T-helper 2 cell treated with Interferon-gamma antibody and Interleukin-4, amounts not matched to agents 5 μg/mL and 100 μg/mL, for 36 hours (primary cell): ENCODE data around the gene TMEM39B.
A peak's percentile ranks its signal among the peaks of the same experiment; 100 is the strongest.
"Not testable (repeated sequence)": the region's sequence is repeated elsewhere in the genome, so short reads cannot be mapped to it uniquely, and the experiment has no call there.

ENCODE experiments used
- DNase-seq: peaks from one replicate; pipeline ENCODE4 v3.0.0; 2021; ENCODE audit warnings: low spot score
- H3K27ac Mint-ChIP-seq: one replicate; pipeline ENCODE4 v1.8.0; 2021; ENCODE audit warnings: mild to moderate bottlenecking, mixed read lengths
- H3K27me3 Mint-ChIP-seq: one replicate; pipeline ENCODE4 v1.8.0; 2021; ENCODE audit warnings: low read depth, mixed read lengths
- H3K36me3 Mint-ChIP-seq: one replicate; pipeline ENCODE4 v1.8.0; 2021; ENCODE audit warnings: low read depth, mixed read lengths
- H3K4me1 Mint-ChIP-seq: one replicate; pipeline ENCODE4 v1.8.0; 2021; ENCODE audit warnings: low read depth, mixed read lengths
- H3K4me3 Mint-ChIP-seq: one replicate; pipeline ENCODE4 v1.8.0; 2022; ENCODE audit warnings: mild to moderate bottlenecking, moderate library complexity, mixed read lengths
- H3K9me3 Mint-ChIP-seq: one replicate; pipeline ENCODE4 v1.8.0; 2021; ENCODE audit warnings: mixed read lengths

TMEM39B gene

GRCh38 chr1:32086381-32086780 is 13.6 kb downstream of the TMEM39B start:
- H3K36me3 Mint-ChIP-seq, result peaks cover 28% of the 10 kb centered on the region
- not testable (repeated sequence) for H3K27ac Mint-ChIP-seq, DNase-seq, H3K4me3 Mint-ChIP-seq, H3K9me3 Mint-ChIP-seq, H3K27me3 Mint-ChIP-seq, H3K4me1 Mint-ChIP-seq

- Mint-ChIP-seq H3K36me3 (peaks cover 28% of the 10 kb centered on the region), H3K27me3 (no peaks in the 10 kb centered on the region), H3K4me3 (no peak overlapping the region), H3K9me3 (no peaks in the 10 kb centered on the region), H3K27ac (no peak overlapping the region), H3K4me1 (no peaks in the 10 kb centered on the region)
- DNase-seq, result no peak
Observed at GRCh38 chr1:32091176-32091575, 18.4 kb downstream of the TMEM39B start.

GRCh38 chr1:32091591-32091990 is 18.9 kb downstream of the TMEM39B start:
- no peak overlapping the region for H3K27ac Mint-ChIP-seq
- H3K4me1 Mint-ChIP-seq, result no peaks in the 10 kb centered on the region
- no peak for DNase-seq
- H3K36me3 Mint-ChIP-seq, result peaks cover 31% of the 10 kb centered on the region
- no peaks in the 10 kb centered on the region for H3K9me3 Mint-ChIP-seq
- H3K27me3 Mint-ChIP-seq, result no peaks in the 10 kb centered on the region
- no peak overlapping the region for H3K4me3 Mint-ChIP-seq

GRCh38 chr1:32094746-32095521 is 22.2 kb downstream of the TMEM39B start:
- H3K27ac Mint-ChIP-seq, result no peak overlapping the region
- no peaks in the 10 kb centered on the region for H3K9me3 Mint-ChIP-seq
- no peak overlapping the region for H3K4me3 Mint-ChIP-seq
- H3K4me1 Mint-ChIP-seq, result no peaks in the 10 kb centered on the region
- H3K27me3 Mint-ChIP-seq, result no peaks in the 10 kb centered on the region
- DNase-seq, result no peak
- H3K36me3 Mint-ChIP-seq, result peaks cover 47% of the 10 kb centered on the region

- H3K4me3 Mint-ChIP-seq, result no peak overlapping the region
- peaks cover 4% of the 10 kb centered on the region for H3K4me1 Mint-ChIP-seq
- DNase-seq, result no peak
- H3K27ac Mint-ChIP-seq, result peak overlapping the region; percentile 17
- H3K9me3 Mint-ChIP-seq, result no peaks in the 10 kb centered on the region
- no peaks in the 10 kb centered on the region for H3K27me3 Mint-ChIP-seq
- H3K36me3 Mint-ChIP-seq, result peaks cover 45% of the 10 kb centered on the region
Observed at GRCh38 chr1:32099426-32099825, 26.7 kb downstream of the TMEM39B start.

- no peak for DNase-seq
- H3K9me3 Mint-ChIP-seq, result no peaks in the 10 kb centered on the region
- peaks cover 36% of the 10 kb centered on the region for H3K36me3 Mint-ChIP-seq
- no peaks in the 10 kb centered on the region for H3K27me3 Mint-ChIP-seq
- H3K4me1 Mint-ChIP-seq, result peaks cover 4% of the 10 kb centered on the region
- H3K4me3 Mint-ChIP-seq, result no peak overlapping the region
- no peak overlapping the region for H3K27ac Mint-ChIP-seq
Observed at GRCh38 chr1:32100359-32100758, 27.6 kb downstream of the TMEM39B start.

GRCh38 chr1:32100807-32101708 is 28.3 kb downstream of the TMEM39B start:
- H3K4me3 Mint-ChIP-seq, result no peak overlapping the region
- no peak for DNase-seq

GRCh38 chr1:32104127-32104526 is 31.4 kb downstream of the TMEM39B start:
- no peak overlapping the region for H3K27ac Mint-ChIP-seq
- H3K27me3 Mint-ChIP-seq, result no peaks in the 10 kb centered on the region
- H3K9me3 Mint-ChIP-seq, result no peaks in the 10 kb centered on the region
- no peak for DNase-seq
- peaks cover 8% of the 10 kb centered on the region for H3K4me1 Mint-ChIP-seq
- peaks cover 14% of the 10 kb centered on the region for H3K36me3 Mint-ChIP-seq
- no peak overlapping the region for H3K4me3 Mint-ChIP-seq

More at GRCh38 chr1:32100807-32101708, 28.3 kb downstream of the TMEM39B start:
- Mint-ChIP-seq H3K36me3 (peaks cover 30% of the 10 kb centered on the region), H3K27ac (no peak overlapping the region), H3K4me1 (peaks cover 4% of the 10 kb centered on the region), H3K9me3 (no peaks in the 10 kb centered on the region), H3K27me3 (no peaks in the 10 kb centered on the region)

- Mint-ChIP-seq H3K4me3 (no peak overlapping the region), H3K27ac (no peak overlapping the region), H3K27me3 (no peaks in the 10 kb centered on the region), H3K9me3 (no peaks in the 10 kb centered on the region), H3K4me1 (peaks cover 14% of the 10 kb centered on the region), H3K36me3 (peaks cover 9% of the 10 kb centered on the region)
- no peak for DNase-seq
Observed at GRCh38 chr1:32105338-32105737, 32.6 kb downstream of the TMEM39B start.

- H3K36me3 Mint-ChIP-seq, result peaks cover 12% of the 10 kb centered on the region
- H3K4me1 Mint-ChIP-seq, result peaks cover 24% of the 10 kb centered on the region
- H3K4me3 Mint-ChIP-seq, result peak overlapping the region; percentile 64
- H3K27ac Mint-ChIP-seq, result peak overlapping the region; percentile 65
- no peaks in the 10 kb centered on the region for H3K9me3 Mint-ChIP-seq
- no peaks in the 10 kb centered on the region for H3K27me3 Mint-ChIP-seq
- DNase-seq, result no peak
Observed at GRCh38 chr1:32106663-32107275, 34.0 kb downstream of the TMEM39B start.

GRCh38 chr1:32107742-32108661 is 35.3 kb downstream of the TMEM39B start, which contains the start of gene KPNA6:
Gene KPNA6 (plus strand): TSS chr1:32108056. CDS start chr1:32108131, 75 bp downstream.
- H3K27me3 Mint-ChIP-seq, result no peaks in the 10 kb centered on the region
- H3K9me3 Mint-ChIP-seq, result no peaks in the 10 kb centered on the region
- H3K27ac Mint-ChIP-seq, result peak within 1 kb of the TSS; percentile 98
- peak within 1 kb of the TSS; percentile 100 for H3K4me3 Mint-ChIP-seq
- peaks cover 33% of the 10 kb centered on the region for H3K4me1 Mint-ChIP-seq
- DNase-seq, result peak; percentile 89
- H3K36me3 Mint-ChIP-seq, result peaks cover 14% of the 10 kb centered on the region

- Mint-ChIP-seq H3K27ac (no peak overlapping the region), H3K36me3 (peaks cover 14% of the 10 kb centered on the region)
Observed at GRCh38 chr1:32111040-32111623, 38.4 kb downstream of the TMEM39B start.

GRCh38 chr1:32111789-32112188 is 39.0 kb downstream of the TMEM39B start:
- Mint-ChIP-seq H3K4me1 (peaks cover 49% of the 10 kb centered on the region), H3K27me3 (no peaks in the 10 kb centered on the region), H3K4me3 (peak overlapping the region; percentile 52), H3K27ac (peak overlapping the region; percentile 45), H3K9me3 (no peaks in the 10 kb centered on the region), H3K36me3 (peaks cover 17% of the 10 kb centered on the region)
- no peak for DNase-seq

More at GRCh38 chr1:32111040-32111623, 38.4 kb downstream of the TMEM39B start:
- H3K4me1 Mint-ChIP-seq, result peaks cover 44% of the 10 kb centered on the region
- H3K27me3 Mint-ChIP-seq, result no peaks in the 10 kb centered on the region
- no peaks in the 10 kb centered on the region for H3K9me3 Mint-ChIP-seq
- H3K4me3 Mint-ChIP-seq, result peak overlapping the region; percentile 52
- DNase-seq, result no peak
